ENCODE measurements around the gene NSUN3. TPM values are rescaled to one million over a fixed set of nuclear protein-coding genes. Genes with fewer than 3 reads are reported as not detected.
A peak's percentile ranks its signal among the peaks of the same experiment; 100 is the strongest.

Gene NSUN3
- total RNA-seq (10 to 100 TPM; 15.5 to 20.0 TPM), polyA plus RNA-seq (10 to 100 TPM in 1 of 2 donors, 1 to 10 TPM in 1; 3.9 to 12.3 TPM)
- long read RNA-seq, donor 1, partial matches to known transcripts, result 0 of 8 reads
- long read RNA-seq, donor 1, other reads (novel, unspliced or antisense), result 5 of 8 reads
- long read RNA-seq, donor 2, partial matches to known transcripts, result 0 of 2 reads
- long read RNA-seq, donor 2, other reads (novel, unspliced or antisense), result 2 of 2 reads

DNA sequence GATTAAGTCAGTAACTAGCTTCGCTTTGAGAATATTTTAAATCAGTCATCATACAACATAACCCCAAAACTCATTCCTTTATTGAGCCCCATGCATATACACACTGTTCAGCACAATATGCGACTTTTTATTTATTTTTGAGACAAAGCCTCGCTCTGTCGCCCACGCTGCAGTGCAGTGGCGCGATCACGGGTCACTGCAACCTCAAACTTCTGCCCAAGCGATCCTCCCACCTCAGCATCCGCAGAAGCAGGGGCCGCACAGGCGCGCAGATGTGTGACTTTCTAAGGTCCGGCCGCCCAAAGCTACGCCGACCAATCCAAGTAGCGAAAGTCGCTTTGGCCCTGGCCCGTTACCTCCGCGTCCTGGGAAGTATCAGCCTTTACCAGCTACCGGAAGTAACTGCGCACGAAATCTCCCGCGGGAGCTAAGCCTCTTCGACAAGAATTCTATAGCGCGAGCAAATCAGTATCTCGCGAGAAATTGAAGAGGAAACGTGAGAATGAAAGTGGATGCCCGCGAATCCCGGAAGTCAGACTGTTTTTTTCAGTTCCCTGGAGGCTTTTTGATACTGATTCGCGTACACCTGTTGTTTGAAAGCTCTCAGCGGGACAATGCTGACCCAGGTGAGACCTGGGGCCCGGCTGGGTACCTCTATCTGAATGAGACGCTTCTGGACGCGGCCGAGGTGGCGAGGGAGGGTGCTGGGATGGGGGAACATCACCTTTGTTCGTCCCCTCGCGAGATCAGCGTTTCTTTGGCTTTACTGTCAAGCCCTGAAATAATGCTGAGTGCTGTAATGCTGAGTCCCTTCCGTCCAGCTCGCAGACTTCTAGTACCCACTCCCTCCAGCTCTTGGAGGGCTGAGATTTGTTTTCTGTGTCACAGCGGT lies at the start of gene NSUN3, which contains the start of gene DHFR2:
TSS of gene NSUN3 (plus strand) at position 549 of the 892 bp plus-strand sequence. CDS start at position 615, 66 bp downstream.
TSS of gene DHFR2 (minus strand) at position 404 of the 892 bp plus-strand sequence. CDS start 1,405 bp downstream, outside the sequence.
- H3K27me3 ChIP-seq (ENCODE audit: control insufficient read depth in 1 of 2, insufficient read depth in 2 of 2, low read length in 1 of 2), result no peaks in the 10 kb centered on the region
- H3K4me1 ChIP-seq (ENCODE audit: control insufficient read depth in 1 of 2, insufficient read depth in 2 of 2, low read length in 2 of 2), result peaks cover 0 to 3% of the 10 kb centered on the region in 2 donors
- 0% methylated on average over 52 of the region's 52 CpGs for WGBS, 2 donors
- H3K27ac ChIP-seq (ENCODE audit: low read depth in 1 of 2, low read length in 2 of 2), result peak within 1 kb of the TSS; percentile 57 to 96
- peaks cover 0 to 2% of the 10 kb centered on the region in 2 donors for H3K36me3 ChIP-seq (ENCODE audit: control insufficient read depth in 1 of 2, insufficient read depth in 2 of 2, low read length in 1 of 2)
- ATAC-seq (ENCODE audit: low FRiP score) (peak; percentile 97), DNase-seq (peak; percentile 96 to 97)
- intact Hi-C loops (cut with DNase I), result loop anchor here in 1 of 2 donors (5.0 to 10.0 kb wide), 2 partner anchors 80 to 148 kb away; partner anchors contain the start of gene ARL13B
- H3K9me3 ChIP-seq (ENCODE audit: control insufficient read depth, low read length), result no peaks in the 10 kb centered on the region
- peak within 1 kb of the TSS; percentile 60 to 92 for H3K4me3 ChIP-seq (ENCODE audit: low read length in 2 of 2)

DNA sequence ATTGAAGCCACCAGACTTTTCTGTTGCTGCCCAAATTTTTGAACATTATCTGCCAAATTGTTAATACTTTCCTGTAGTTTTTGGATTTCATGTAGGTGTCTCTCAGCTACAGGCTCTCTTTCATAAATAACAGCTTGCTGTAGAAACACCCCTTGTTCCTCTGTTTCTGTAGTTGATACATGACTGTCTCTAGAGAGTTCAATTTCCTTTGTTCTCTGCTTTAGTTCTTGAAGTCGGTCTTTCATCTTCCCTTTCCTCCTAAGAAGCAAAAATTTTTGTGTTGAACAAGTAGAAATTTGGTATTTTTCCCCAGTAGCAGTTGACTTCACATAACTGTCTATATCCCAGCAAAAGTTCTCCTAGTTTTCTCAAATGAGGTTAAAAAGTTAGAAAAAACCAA lies 47.8 kb upstream of the NSUN3 start:
- Histone ChIP-seq H3K4me3 (ENCODE audit: low read length in 2 of 2) (no peak overlapping the region), H3K9me3 (ENCODE audit: control insufficient read depth, low read length) (no peaks in the 10 kb centered on the region), H3K36me3 (ENCODE audit: control insufficient read depth in 1 of 2, insufficient read depth in 2 of 2, low read length in 1 of 2) (no peaks in the 10 kb centered on the region), H3K27me3 (ENCODE audit: control insufficient read depth in 1 of 2, insufficient read depth in 2 of 2, low read length in 1 of 2) (no peaks in the 10 kb centered on the region), H3K4me1 (ENCODE audit: control insufficient read depth in 1 of 2, insufficient read depth in 2 of 2, low read length in 2 of 2) (no peaks in the 10 kb centered on the region), H3K27ac (ENCODE audit: low read depth in 1 of 2, low read length in 2 of 2) (no peak overlapping the region)
- ATAC-seq (ENCODE audit: low FRiP score) (no peak), DNase-seq (no peak)
- WGBS, 2 donors, result 76 to 87% methylated on average over 1 of the region's 1 CpG
- intact Hi-C loops (cut with DNase I), result no loop called here

DNA sequence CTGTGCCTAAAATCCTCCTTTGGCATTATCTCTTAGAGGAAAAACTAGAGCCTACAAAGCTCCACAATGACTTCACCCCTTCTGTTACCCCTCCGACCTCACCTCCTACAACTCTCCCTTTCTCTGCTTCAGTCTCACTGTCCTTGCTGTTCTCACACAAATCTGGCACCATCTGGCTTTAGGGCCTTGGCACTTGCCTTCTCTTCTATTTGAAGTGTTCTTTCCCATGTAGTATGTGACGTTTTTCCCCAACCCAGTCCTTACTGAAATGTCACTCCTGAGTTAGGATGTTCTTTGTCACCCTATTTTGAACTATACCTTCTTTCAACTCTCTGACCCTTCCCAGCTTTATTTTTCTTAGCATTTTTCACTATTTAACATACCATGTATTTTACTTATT lies 43.2 kb upstream of the NSUN3 start:
- ATAC-seq (ENCODE audit: low FRiP score), result no peak
- WGBS, 2 donors, result 60 to 66% methylated on average over 2 of the region's 2 CpGs
- Histone ChIP-seq H3K27ac (ENCODE audit: low read depth in 1 of 2, low read length in 2 of 2) (no peak overlapping the region), H3K27me3 (ENCODE audit: control insufficient read depth in 1 of 2, insufficient read depth in 2 of 2, low read length in 1 of 2) (no peaks in the 10 kb centered on the region), H3K4me1 (ENCODE audit: control insufficient read depth in 1 of 2, insufficient read depth in 2 of 2, low read length in 2 of 2) (no peaks in the 10 kb centered on the region), H3K4me3 (ENCODE audit: low read length in 2 of 2) (no peak overlapping the region), H3K36me3 (ENCODE audit: control insufficient read depth in 1 of 2, insufficient read depth in 2 of 2, low read length in 1 of 2) (no peaks in the 10 kb centered on the region), H3K9me3 (ENCODE audit: control insufficient read depth, low read length) (no peaks in the 10 kb centered on the region)
- no peak for DNase-seq
- intact Hi-C loops (cut with DNase I), result no loop called here

DNA sequence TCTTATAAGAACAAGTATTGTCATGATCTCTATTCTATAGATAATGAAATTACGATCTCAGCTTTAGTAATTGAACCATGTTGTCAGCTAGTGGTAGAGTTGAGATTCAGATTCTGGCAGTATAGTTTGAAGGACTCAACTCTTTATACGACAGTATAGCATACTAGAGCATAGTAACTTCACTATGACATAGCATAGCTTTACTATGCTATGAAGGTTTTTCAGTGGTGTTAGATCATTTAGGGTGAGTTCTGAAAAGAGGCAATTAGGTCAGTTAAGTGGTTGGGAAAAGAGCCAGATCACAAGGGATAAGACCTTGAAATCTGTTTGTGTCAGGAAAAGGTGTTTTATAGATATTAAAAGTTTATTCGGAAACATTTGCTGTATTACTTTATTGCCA lies 42.6 kb upstream of the NSUN3 start:
- 94 to 97% methylated on average over 3 of the region's 3 CpGs for WGBS, 2 donors
- no peaks in the 10 kb centered on the region for H3K36me3 ChIP-seq (ENCODE audit: control insufficient read depth in 1 of 2, insufficient read depth in 2 of 2, low read length in 1 of 2)
- H3K27me3 ChIP-seq (ENCODE audit: control insufficient read depth in 1 of 2, insufficient read depth in 2 of 2, low read length in 1 of 2), result no peaks in the 10 kb centered on the region
- H3K4me1 ChIP-seq (ENCODE audit: control insufficient read depth in 1 of 2, insufficient read depth in 2 of 2, low read length in 2 of 2), result no peaks in the 10 kb centered on the region
- DNase-seq (no peak), ATAC-seq (ENCODE audit: low FRiP score) (no peak)
- no peaks in the 10 kb centered on the region for H3K9me3 ChIP-seq (ENCODE audit: control insufficient read depth, low read length)
- H3K4me3 ChIP-seq (ENCODE audit: low read length in 2 of 2), result no peak overlapping the region
- no peak overlapping the region for H3K27ac ChIP-seq (ENCODE audit: low read depth in 1 of 2, low read length in 2 of 2)
- intact Hi-C loops (cut with DNase I), result no loop called here

DNA sequence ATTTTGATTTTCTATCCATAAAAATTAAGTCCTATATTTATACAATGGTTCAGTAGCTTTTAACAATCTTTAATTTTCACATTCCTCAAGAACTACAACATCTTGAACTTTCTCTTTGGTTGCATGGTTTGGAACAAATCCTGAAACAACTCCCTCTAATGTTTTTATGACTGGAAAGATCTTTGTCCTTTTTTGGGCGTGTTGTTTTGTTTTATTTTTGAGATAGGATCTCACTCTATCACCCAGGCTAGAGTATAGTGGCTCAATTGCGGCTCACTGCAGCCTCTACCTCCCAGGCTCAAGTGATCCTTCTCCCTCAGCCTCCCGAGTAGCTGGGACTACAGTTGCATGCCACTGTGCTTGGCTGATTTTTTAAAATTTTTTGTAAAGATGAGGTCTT lies 38.5 kb upstream of the NSUN3 start:
- no peaks in the 10 kb centered on the region for H3K27me3 ChIP-seq (ENCODE audit: control insufficient read depth in 1 of 2, insufficient read depth in 2 of 2, low read length in 1 of 2)
- intact Hi-C loops (cut with DNase I), result no loop called here
- DNase-seq (no peak), ATAC-seq (ENCODE audit: low FRiP score) (peak; percentile 46)
- H3K36me3 ChIP-seq (ENCODE audit: control insufficient read depth in 1 of 2, insufficient read depth in 2 of 2, low read length in 1 of 2), result no peaks in the 10 kb centered on the region
- H3K4me1 ChIP-seq (ENCODE audit: control insufficient read depth in 1 of 2, insufficient read depth in 2 of 2, low read length in 2 of 2), result no peaks in the 10 kb centered on the region
- H3K27ac ChIP-seq (ENCODE audit: low read depth in 1 of 2, low read length in 2 of 2), result no peak overlapping the region
- WGBS, 2 donors, result 7 to 18% methylated on average over 3 of the region's 3 CpGs
- H3K4me3 ChIP-seq (ENCODE audit: low read length in 2 of 2), result no peak overlapping the region
- H3K9me3 ChIP-seq (ENCODE audit: control insufficient read depth, low read length), result no peaks in the 10 kb centered on the region

DNA sequence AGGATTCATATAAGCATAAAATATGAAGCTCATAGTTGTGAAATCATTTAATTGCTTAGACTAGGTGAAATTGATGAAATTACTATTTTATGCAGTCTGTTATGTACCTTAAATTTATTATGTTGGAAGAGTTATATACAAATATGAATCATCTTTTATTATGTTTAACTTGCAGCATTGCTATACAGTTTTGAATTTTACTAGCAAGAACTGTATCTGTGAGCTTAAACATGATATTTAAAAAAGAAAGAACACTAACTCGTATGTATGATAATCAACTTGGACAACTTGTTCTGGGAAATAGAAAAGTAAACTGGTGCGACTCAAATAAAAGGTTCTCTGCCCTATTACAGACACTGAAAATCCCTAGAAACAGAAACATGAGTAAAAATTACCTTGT lies 36.2 kb upstream of the NSUN3 start:
- no peak for ATAC-seq (ENCODE audit: low FRiP score)
- no peak overlapping the region for H3K4me3 ChIP-seq (ENCODE audit: low read length in 2 of 2)
- no peaks in the 10 kb centered on the region for H3K9me3 ChIP-seq (ENCODE audit: control insufficient read depth, low read length)
- no peak for DNase-seq
- WGBS, 2 donors, result 65 to 68% methylated on average over 2 of the region's 2 CpGs
- H3K27me3 ChIP-seq (ENCODE audit: control insufficient read depth in 1 of 2, insufficient read depth in 2 of 2, low read length in 1 of 2), result no peaks in the 10 kb centered on the region
- no peak overlapping the region for H3K27ac ChIP-seq (ENCODE audit: low read depth in 1 of 2, low read length in 2 of 2)
- H3K36me3 ChIP-seq (ENCODE audit: control insufficient read depth in 1 of 2, insufficient read depth in 2 of 2, low read length in 1 of 2), result no peaks in the 10 kb centered on the region
- intact Hi-C loops (cut with DNase I), result no loop called here
- no peaks in the 10 kb centered on the region for H3K4me1 ChIP-seq (ENCODE audit: control insufficient read depth in 1 of 2, insufficient read depth in 2 of 2, low read length in 2 of 2)

DNA sequence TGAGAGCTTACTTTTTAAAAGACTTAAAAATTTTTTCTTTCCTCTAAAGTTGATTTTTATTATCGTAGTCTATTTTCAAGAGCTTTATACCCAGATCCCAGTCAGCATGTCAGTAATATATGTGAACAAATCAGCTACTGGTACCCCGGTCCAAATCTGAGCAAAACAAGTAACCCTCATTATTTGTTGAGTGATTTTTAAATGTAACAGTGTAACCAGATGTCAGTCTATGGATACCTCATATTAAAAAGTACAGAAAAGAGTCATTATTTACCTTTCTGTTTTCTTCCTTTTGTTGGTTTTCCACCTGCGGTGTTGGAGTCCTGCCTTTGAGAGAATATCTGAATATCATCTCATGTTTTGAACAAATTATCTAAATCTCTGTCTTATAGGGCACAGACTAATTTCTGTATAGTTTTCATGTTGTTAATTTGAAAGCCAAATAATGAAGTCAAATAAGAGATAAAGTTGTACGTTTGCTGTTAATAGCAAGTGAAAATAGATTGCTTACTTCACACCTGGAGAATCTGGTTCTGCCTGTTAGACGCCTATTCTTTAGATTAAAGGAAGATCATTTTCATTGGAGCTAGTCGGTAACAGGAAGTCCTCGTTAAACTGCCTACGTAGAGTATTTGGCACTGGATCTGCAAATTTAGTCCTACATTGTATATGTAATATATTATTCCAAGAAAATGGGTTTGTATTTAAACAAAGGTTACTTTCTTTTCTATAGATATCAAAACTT lies 34.6 kb upstream of the NSUN3 start, which contains the start of gene STX19:
TSS of gene STX19 (minus strand) at position 505 of the 745 bp plus-strand sequence. CDS start 13,328 bp downstream, outside the sequence.
- 72 to 76% methylated on average over 8 of the region's 8 CpGs for WGBS, 2 donors
- H3K27ac ChIP-seq (ENCODE audit: low read depth in 1 of 2, low read length in 2 of 2), result no peak within 1 kb of the TSS
- DNase-seq (no peak), ATAC-seq (ENCODE audit: low FRiP score) (no peak)
- no peak within 1 kb of the TSS for H3K4me3 ChIP-seq (ENCODE audit: low read length in 2 of 2)
- no peaks in the 10 kb centered on the region for H3K27me3 ChIP-seq (ENCODE audit: control insufficient read depth in 1 of 2, insufficient read depth in 2 of 2, low read length in 1 of 2)
- no peaks in the 10 kb centered on the region for H3K4me1 ChIP-seq (ENCODE audit: control insufficient read depth in 1 of 2, insufficient read depth in 2 of 2, low read length in 2 of 2)
- intact Hi-C loops (cut with DNase I), result no loop called here
- H3K9me3 ChIP-seq (ENCODE audit: control insufficient read depth, low read length), result no peaks in the 10 kb centered on the region
- no peaks in the 10 kb centered on the region for H3K36me3 ChIP-seq (ENCODE audit: control insufficient read depth in 1 of 2, insufficient read depth in 2 of 2, low read length in 1 of 2)

DNA sequence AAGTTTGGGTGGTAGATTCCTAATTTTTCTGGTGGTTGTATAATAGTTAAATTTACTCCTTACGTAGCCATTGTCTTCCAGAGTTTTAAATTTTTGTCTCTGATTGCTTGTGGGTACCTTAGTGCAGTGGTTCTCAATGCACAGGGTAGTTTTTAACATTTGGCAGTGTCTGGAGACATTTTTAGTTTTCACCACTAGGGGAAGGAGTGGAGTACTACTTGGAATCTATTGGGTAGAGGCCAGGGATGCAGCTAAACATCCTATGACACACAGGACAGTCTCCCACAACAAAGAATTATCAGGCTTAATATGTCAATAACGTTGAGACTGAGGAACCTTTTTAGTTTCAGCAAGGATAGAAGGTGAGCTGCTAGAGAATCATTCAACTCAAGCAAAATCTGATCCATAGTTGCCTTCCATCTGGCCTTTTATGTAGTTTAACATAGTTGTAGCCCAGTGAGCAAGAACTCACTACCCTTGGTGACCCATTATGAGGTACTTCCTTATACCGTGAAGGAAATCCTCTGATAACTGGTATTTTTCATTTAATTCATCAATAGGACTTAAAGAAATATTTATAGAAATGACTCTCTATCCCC lies 25.9 kb upstream of the NSUN3 start:
- Histone ChIP-seq H3K27ac (ENCODE audit: low read depth in 1 of 2, low read length in 2 of 2) (no peak overlapping the region), H3K4me1 (ENCODE audit: control insufficient read depth in 1 of 2, insufficient read depth in 2 of 2, low read length in 2 of 2) (no peaks in the 10 kb centered on the region), H3K9me3 (ENCODE audit: control insufficient read depth, low read length) (no peaks in the 10 kb centered on the region), H3K4me3 (ENCODE audit: low read length in 2 of 2) (no peak overlapping the region), H3K36me3 (ENCODE audit: control insufficient read depth in 1 of 2, insufficient read depth in 2 of 2, low read length in 1 of 2) (no peaks in the 10 kb centered on the region), H3K27me3 (ENCODE audit: control insufficient read depth in 1 of 2, insufficient read depth in 2 of 2, low read length in 1 of 2) (no peaks in the 10 kb centered on the region)
- intact Hi-C loops (cut with DNase I), result no loop called here
- WGBS, 2 donors, result 77 to 80% methylated on average over 3 of the region's 3 CpGs
- DNase-seq (no peak), ATAC-seq (ENCODE audit: low FRiP score) (no peak)
